ENCODE results near the gene EIF3I. TPM values are rescaled to one million over a fixed set of nuclear protein-coding genes. Genes with fewer than 3 reads are reported as not detected.

Gene EIF3I
- total and polyA plus RNA-seq, 2 of the 8 experiments (the other 6 are each of a cell fraction or from before 2014, with no cell fraction given): 247 to 346 TPM

DNA sequence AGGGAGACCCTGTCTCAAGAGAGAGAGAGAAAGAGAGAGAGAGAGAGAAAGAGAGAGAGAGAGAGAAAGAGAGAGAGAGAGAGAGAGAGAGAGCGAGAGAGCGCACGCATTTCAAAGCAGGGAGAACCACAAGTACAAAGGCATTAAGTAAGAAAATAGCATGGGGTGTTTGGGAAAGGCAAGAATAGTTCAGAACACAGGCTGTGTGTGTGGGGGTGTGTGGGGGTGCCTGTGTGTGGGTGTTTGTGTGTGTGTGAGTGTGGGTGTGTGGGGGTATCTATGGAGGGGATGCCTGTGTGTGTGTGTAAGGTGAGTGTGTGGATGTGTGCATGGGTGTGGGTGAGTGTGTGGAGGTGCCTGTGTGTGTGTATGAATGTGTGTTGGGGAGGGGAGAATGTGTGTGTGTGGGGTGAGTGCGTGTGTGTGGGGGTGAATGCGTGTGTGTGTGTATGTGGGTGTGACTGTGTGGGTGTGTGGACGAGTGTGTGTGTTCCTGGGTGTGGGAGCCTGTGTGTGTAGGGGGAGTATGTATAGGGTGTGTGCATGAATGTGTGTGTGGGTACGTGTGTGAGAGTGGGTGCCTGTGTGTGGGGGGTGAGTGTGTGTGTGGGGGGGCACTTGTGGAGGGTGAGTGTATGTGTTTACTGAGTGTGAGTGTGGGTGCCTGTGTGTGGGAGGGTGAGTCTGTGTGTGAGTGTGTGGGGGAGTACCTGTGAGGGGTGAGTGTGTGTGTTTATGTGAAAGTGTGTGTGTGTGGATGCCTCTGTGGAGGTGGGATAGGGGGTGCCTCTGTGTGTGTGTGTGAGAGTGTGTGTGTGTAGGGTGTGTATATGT is 50.6 kb downstream of the EIF3I start:
- Histone ChIP-seq H3K56ac (replicated peaks; ENCODE audit: insufficient read length, low read depth, low read length) (peak overlapping the region; percentile 33), H3K4me1 (replicated peaks in 1 of 4; ENCODE audit: control insufficient read depth in 3 of 4, insufficient read depth in 4 of 4, low read length in 3 of 4) (peaks cover 6 to 33% (median 19%) of the 10 kb centered on the region in 4 experiments), H2AK5ac (ENCODE audit: low read depth, low read length) (peak overlapping the region; percentile 100), H3K14ac (ENCODE audit: insufficient read length) (no peak overlapping the region), H3K79me1 (ENCODE audit: low read depth, low read length) (no peaks in the 10 kb centered on the region; the same call in 1 of the 2 replicates), H3K23ac (ENCODE audit: insufficient read length) (no peak overlapping the region), H2BK120ac (replicated peaks; ENCODE audit: low read depth, low read length) (peak overlapping the region; percentile 62), H3K9me3 (ENCODE audit: insufficient read depth in 2 of 2, low read depth in 1 of 2, low read length in 1 of 2) (no peaks in the 10 kb centered on the region), H2BK20ac (ENCODE audit: low read length) (peak overlapping the region; percentile 100), H3K27ac (ENCODE audit: low read depth, low read length) (no peak overlapping the region), H3K23me2 (ENCODE audit: low read depth, low read length) (peaks cover 19% of the 10 kb centered on the region), H3K9ac (replicated peaks in 1 of 4; ENCODE audit: extremely low read depth in 1 of 4, low read depth in 3 of 4, low read length in 3 of 4) (peak overlapping the region in 2 of 4 experiments; percentile 4 to 21; a peak in 3 of 7 replicates), H3K27me3 (replicated peaks in 1 of 4; ENCODE audit: control insufficient read depth in 3 of 4, extremely low read depth in 1 of 4, insufficient read depth in 3 of 4, low read length in 3 of 4) (no peaks in the 10 kb centered on the region), H3K36me3 (ENCODE audit: control insufficient read depth in 2 of 4, insufficient read depth in 4 of 4, low read length in 3 of 4) (peaks cover 0 to 3% (median 0%) of the 10 kb centered on the region in 4 experiments; a peak in 2 of 8 replicates), H2AFZ (ENCODE audit: low read length) (no peak overlapping the region), H2BK5ac (ENCODE audit: low read depth, low read length) (peak overlapping the region; percentile 93; the same call in 1 of the 2 replicates), H3K79me2 (ENCODE audit: control insufficient read depth in 1 of 2, insufficient read depth in 2 of 2, low read length in 2 of 2) (no peaks in the 10 kb centered on the region), H3K18ac (ENCODE audit: extremely low read depth, low read length) (peak overlapping the region; percentile 87), H3K4ac (replicated peaks; ENCODE audit: insufficient read length, low read depth, low read length) (peak overlapping the region; percentile 50), H3K4me3 (ENCODE audit: extremely low read depth in 1 of 4, insufficient read depth in 2 of 4, low read depth in 3 of 4, low read length in 4 of 4) (no peak overlapping the region), H3K4me2 (ENCODE audit: insufficient read depth in 1 of 2, low read depth in 2 of 2, low read length in 2 of 2) (peak overlapping the region; percentile 12 to 98; a peak in 1 of 4 replicates), H4K91ac (replicated peaks; ENCODE audit: insufficient read length, low read length) (peak overlapping the region; percentile 85), H4K5ac (ENCODE audit: insufficient read length, low read depth, low read length) (no peak overlapping the region), H4K8ac (ENCODE audit: extremely low read depth, insufficient read depth, low read length) (no peak overlapping the region; the same call in 1 of the 2 replicates), H4K20me1 (replicated peaks in 1 of 2; ENCODE audit: control insufficient read depth in 1 of 2, insufficient read depth in 2 of 2, low read length in 2 of 2) (peaks cover 0 to 4% of the 10 kb centered on the region in 2 experiments), H2BK15ac (ENCODE audit: low read length) (peak overlapping the region; percentile 99), H2BK12ac (ENCODE audit: low read depth, low read length) (peak overlapping the region; percentile 100; the same call in 1 of the 2 replicates)
- ChIA-PET POLR2A (ENCODE audit: partially characterized antibody) (interaction anchor here (0.9 to 1.3 kb wide), 4 partner anchors 11 to 61 kb away, joined by 3 to 5 read pairs (median 4); no protein-coding TSS in a partner anchor), CTCF (ENCODE audit: partially characterized antibody) (interaction anchor here (0.6 to 4.3 kb wide), 2 partner anchors 23 to 56 kb away, joined by 3 to 27 read pairs; partner anchors contain the start of gene LCK)
- DNase-seq (ENCODE audit: low read depth in 1 of 2, low spot score in 2 of 2): no peak
- TF ChIP-seq SUZ12 (IDR thresholded peaks at IDR 0.05; ENCODE audit: low read length) (no peak), JUND (IDR thresholded peaks at IDR 0.05; ENCODE audit: low read length) (peak; percentile 44; the same call in 1 of the 2 replicates), MAFK (IDR thresholded peaks at IDR 0.05; ENCODE audit: low read depth, low read length) (no peak), RAD21 (IDR thresholded peaks at IDR 0.05 in 1 of 2, conservative IDR thresholded peaks at IDR 0.05 in 1 of 2; ENCODE audit: low read depth in 2 of 2, low read length in 2 of 2) (no peak)
- TF ChIP-seq, protein P1, sequence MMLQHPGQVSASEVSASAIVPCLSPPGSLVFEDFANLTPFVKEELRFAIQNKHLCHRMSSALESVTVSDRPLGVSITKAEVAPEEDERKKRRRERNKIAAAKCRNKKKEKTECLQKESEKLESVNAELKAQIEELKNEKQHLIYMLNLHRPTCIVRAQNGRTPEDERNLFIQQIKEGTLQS (IDR thresholded peaks at IDR 0.05; ENCODE audit: insufficient read depth, low read depth, low read length): no peak
- WGBS, 2 experiments (ENCODE audit: extremely low coverage in 1 of 2, insufficient coverage in 1 of 2, insufficient read length in 1 of 2, insufficient replicate concordance in 2 of 2, low coverage in 1 of 2, low lambda C conversion rate in 2 of 2, missing lambda C conversion rate in 1 of 2): 84 to 100% methylated on average over 1 to 7 of the region's 7 CpGs
- FAIRE-seq: no peak
